ENCODE data around the gene FLOT1.
"Not testable (repeated sequence)": the region's sequence is repeated elsewhere in the genome, so short reads cannot be mapped to it uniquely, and the experiment has no call there.

FLOT1 gene

DNA sequence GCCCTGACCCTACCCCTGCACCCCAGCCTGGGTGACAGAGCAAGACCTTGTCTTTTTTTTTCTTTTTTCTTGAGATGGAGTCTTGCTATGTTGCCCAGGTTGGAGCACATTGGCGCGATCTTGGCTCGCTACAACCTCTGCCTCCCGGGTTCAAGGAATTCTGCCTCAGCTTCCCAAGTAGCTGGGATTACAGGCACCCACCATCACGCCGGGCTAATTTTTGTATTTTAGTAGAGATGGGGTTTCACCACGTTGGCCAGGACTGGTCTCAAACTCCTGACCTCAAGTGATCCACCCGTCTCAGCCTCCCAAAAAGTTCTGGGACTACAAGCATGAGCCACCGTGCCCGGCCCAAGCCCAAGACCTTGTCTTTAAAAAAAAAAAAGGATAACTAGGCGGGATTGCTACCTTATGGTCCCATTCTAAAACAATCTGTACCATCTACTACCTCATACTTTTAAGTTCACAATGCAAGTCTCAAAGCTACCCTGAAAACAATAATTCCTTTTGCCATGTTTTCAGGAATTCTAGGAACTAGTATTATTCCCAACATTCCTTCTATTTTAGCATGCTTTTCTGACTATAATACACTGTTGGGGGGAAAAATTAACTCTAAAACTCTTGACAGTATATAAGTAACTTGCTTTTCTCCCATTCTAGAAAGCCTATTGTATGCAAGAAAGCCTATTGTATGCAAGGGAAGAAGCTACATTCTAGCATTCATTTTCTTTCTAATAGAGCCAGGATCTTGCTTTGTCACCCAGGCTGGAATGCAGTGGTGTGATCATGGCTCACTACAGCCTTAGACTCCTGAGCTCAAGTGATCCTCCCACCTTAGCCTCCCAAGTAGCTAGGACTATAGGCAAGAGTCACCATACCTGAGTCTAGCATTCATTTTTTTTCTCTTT lies 15.7 kb downstream of the FLOT1 start:
- H3K36me3 ChIP-seq (ENCODE audit: control insufficient read depth, insufficient read depth, low read length) = peaks cover 40% of the 10 kb centered on the region
- no peak for DNase-seq (ENCODE audit: extremely low read depth, insufficient read length)
- no peaks in the 10 kb centered on the region for H3K27me3 ChIP-seq (replicated peaks; ENCODE audit: control insufficient read depth, insufficient read depth, low read length)
- H3K4me3 ChIP-seq (replicated peaks; ENCODE audit: low read depth, low read length) = no peak overlapping the region
- TF ChIP-seq, protein P1, sequence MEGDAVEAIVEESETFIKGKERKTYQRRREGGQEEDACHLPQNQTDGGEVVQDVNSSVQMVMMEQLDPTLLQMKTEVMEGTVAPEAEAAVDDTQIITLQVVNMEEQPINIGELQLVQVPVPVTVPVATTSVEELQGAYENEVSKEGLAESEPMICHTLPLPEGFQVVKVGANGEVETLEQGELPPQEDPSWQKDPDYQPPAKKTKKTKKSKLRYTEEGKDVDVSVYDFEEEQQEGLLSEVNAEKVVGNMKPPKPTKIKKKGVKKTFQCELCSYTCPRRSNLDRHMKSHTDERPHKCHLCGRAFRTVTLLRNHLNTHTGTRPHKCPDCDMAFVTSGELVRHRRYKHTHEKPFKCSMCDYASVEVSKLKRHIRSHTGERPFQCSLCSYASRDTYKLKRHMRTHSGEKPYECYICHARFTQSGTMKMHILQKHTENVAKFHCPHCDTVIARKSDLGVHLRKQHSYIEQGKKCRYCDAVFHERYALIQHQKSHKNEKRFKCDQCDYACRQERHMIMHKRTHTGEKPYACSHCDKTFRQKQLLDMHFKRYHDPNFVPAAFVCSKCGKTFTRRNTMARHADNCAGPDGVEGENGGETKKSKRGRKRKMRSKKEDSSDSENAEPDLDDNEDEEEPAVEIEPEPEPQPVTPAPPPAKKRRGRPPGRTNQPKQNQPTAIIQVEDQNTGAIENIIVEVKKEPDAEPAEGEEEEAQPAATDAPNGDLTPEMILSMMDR (IDR thresholded peaks at IDR 0.05; ENCODE audit: insufficient read depth, low read length, poor library complexity, severe bottlenecking) = no peak

GRCh38 chr6:30725713-30726505 lies 16.6 kb downstream of the FLOT1 start:
- TF ChIP-seq, protein P1 (IDR thresholded peaks at IDR 0.05; ENCODE audit: insufficient read depth, low read length, poor library complexity, severe bottlenecking) = no peak
- no peaks in the 10 kb centered on the region for H3K27me3 ChIP-seq (replicated peaks; ENCODE audit: control insufficient read depth, insufficient read depth, low read length)
- DNase-seq (ENCODE audit: extremely low read depth, insufficient read length) = no peak
- H3K4me3 ChIP-seq (replicated peaks; ENCODE audit: low read depth, low read length) = no peak overlapping the region
- peaks cover 43% of the 10 kb centered on the region for H3K36me3 ChIP-seq (ENCODE audit: control insufficient read depth, insufficient read depth, low read length)

- H3K27me3 ChIP-seq (replicated peaks; ENCODE audit: control insufficient read depth, insufficient read depth, low read length) = no peaks in the 10 kb centered on the region
- no peak overlapping the region; the same call in 1 of the 2 replicates for H3K4me3 ChIP-seq (replicated peaks; ENCODE audit: low read depth, low read length)
- TF ChIP-seq, protein P1 (IDR thresholded peaks at IDR 0.05; ENCODE audit: insufficient read depth, low read length, poor library complexity, severe bottlenecking) = no peak
- H3K36me3 ChIP-seq (ENCODE audit: control insufficient read depth, insufficient read depth, low read length) = peaks cover 43% of the 10 kb centered on the region
- no peak for DNase-seq (ENCODE audit: extremely low read depth, insufficient read length)
These were observed 17.4 kb downstream of the FLOT1 start for GRCh38 chr6:30724906-30725667.

DNA sequence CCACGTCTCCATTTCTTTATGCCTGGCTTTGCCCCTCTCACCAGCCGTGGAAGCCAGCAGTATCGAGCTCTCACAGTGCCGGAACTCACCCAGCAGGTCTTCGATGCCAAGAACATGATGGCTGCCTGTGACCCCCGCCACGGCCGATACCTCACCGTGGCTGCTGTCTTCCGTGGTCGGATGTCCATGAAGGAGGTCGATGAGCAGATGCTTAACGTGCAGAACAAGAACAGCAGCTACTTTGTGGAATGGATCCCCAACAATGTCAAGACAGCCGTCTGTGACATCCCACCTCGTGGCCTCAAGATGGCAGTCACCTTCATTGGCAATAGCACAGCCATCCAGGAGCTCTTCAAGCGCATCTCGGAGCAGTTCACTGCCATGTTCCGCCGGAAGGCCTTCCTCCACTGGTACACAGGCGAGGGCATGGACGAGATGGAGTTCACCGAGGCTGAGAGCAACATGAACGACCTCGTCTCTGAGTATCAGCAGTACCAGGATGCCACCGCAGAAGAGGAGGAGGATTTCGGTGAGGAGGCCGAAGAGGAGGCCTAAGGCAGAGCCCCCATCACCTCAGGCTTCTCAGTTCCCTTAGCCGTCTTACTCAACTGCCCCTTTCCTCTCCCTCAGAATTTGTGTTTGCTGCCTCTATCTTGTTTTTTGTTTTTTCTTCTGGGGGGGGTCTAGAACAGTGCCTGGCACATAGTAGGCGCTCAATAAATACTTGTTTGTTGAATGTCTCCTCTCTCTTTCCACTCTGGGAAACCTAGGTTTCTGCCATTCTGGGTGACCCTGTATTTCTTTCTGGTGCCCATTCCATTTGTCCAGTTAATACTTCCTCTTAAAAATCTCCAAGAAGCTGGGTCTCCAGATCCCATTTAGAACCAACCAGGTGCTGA lies 18.4 kb downstream of the FLOT1 start:
- DNase-seq (ENCODE audit: extremely low read depth, insufficient read length); H3K27me3 ChIP-seq (replicated peaks; ENCODE audit: control insufficient read depth, insufficient read depth, low read length): not testable (repeated sequence)
- H3K4me3 ChIP-seq (replicated peaks; ENCODE audit: low read depth, low read length) = 0 out of 2 replicates have a peak overlapping the region, but pooled peaks have one; percentile 10
- H3K36me3 ChIP-seq (ENCODE audit: control insufficient read depth, insufficient read depth, low read length) = peaks cover 37% of the 10 kb centered on the region

GRCh38 chr6:30723159-30723842 lies 19.2 kb downstream of the FLOT1 start:
- peak overlapping the region; percentile 98 for H3K4me3 ChIP-seq (replicated peaks; ENCODE audit: low read depth, low read length)
- not testable (repeated sequence) for H3K27me3 ChIP-seq (replicated peaks; ENCODE audit: control insufficient read depth, insufficient read depth, low read length); DNase-seq (ENCODE audit: extremely low read depth, insufficient read length)
- peaks cover 37% of the 10 kb centered on the region for H3K36me3 ChIP-seq (ENCODE audit: control insufficient read depth, insufficient read depth, low read length)

All from GM06990 (cell line).